ENCODE measurements around the gene SOX13. TPM values are rescaled to one million over a fixed set of nuclear protein-coding genes. Genes with fewer than 3 reads are reported as not detected.
A peak's percentile ranks its signal among the peaks of the same experiment; 100 is the strongest.

SOX13 gene
- total RNA-seq, 1 experiment from 2014 or later, result 171 TPM

DNA sequence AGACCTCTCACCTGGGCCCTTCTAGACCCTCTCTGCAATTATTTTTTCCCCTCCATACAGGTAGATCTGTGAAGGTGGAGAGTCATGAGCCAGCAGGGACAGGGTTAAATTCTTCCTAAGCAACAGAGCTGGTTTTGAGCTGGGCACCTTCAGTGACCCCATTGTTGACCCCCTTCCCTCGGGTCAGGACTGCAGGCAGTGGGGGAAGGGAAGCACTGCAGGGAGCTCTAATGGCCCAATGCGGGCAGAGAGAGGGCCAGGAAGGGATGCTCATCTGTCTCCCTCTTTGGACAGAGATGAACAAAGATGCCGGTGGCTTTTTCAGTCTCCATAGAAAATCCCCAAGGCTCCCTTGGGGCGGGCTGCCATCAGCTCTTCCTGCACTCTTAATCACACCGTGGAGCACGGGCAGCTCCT lies 21.4 kb downstream of the SOX13 start (continued):
- TF ChIP-seq, protein P1, sequence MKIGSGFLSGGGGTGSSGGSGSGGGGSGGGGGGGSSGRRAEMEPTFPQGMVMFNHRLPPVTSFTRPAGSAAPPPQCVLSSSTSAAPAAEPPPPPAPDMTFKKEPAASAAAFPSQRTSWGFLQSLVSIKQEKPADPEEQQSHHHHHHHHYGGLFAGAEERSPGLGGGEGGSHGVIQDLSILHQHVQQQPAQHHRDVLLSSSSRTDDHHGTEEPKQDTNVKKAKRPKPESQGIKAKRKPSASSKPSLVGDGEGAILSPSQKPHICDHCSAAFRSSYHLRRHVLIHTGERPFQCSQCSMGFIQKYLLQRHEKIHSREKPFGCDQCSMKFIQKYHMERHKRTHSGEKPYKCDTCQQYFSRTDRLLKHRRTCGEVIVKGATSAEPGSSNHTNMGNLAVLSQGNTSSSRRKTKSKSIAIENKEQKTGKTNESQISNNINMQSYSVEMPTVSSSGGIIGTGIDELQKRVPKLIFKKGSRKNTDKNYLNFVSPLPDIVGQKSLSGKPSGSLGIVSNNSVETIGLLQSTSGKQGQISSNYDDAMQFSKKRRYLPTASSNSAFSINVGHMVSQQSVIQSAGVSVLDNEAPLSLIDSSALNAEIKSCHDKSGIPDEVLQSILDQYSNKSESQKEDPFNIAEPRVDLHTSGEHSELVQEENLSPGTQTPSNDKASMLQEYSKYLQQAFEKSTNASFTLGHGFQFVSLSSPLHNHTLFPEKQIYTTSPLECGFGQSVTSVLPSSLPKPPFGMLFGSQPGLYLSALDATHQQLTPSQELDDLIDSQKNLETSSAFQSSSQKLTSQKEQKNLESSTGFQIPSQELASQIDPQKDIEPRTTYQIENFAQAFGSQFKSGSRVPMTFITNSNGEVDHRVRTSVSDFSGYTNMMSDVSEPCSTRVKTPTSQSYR (CRISPR knock-in tag; IDR thresholded peaks at IDR 0.05), result peak; percentile 91; the same call in 1 of the 2 replicates
- TF ChIP-seq, protein P2, sequence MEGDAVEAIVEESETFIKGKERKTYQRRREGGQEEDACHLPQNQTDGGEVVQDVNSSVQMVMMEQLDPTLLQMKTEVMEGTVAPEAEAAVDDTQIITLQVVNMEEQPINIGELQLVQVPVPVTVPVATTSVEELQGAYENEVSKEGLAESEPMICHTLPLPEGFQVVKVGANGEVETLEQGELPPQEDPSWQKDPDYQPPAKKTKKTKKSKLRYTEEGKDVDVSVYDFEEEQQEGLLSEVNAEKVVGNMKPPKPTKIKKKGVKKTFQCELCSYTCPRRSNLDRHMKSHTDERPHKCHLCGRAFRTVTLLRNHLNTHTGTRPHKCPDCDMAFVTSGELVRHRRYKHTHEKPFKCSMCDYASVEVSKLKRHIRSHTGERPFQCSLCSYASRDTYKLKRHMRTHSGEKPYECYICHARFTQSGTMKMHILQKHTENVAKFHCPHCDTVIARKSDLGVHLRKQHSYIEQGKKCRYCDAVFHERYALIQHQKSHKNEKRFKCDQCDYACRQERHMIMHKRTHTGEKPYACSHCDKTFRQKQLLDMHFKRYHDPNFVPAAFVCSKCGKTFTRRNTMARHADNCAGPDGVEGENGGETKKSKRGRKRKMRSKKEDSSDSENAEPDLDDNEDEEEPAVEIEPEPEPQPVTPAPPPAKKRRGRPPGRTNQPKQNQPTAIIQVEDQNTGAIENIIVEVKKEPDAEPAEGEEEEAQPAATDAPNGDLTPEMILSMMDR (IDR thresholded peaks at IDR 0.05), result no peak
- TF ChIP-seq SMAD3 (CRISPR knock-in tag; IDR thresholded peaks at IDR 0.05; ENCODE audit: borderline replicate concordance), result no peak
- TF ChIP-seq PRRX2 (CRISPR knock-in tag; IDR thresholded peaks at IDR 0.05), result no peak

DNA sequence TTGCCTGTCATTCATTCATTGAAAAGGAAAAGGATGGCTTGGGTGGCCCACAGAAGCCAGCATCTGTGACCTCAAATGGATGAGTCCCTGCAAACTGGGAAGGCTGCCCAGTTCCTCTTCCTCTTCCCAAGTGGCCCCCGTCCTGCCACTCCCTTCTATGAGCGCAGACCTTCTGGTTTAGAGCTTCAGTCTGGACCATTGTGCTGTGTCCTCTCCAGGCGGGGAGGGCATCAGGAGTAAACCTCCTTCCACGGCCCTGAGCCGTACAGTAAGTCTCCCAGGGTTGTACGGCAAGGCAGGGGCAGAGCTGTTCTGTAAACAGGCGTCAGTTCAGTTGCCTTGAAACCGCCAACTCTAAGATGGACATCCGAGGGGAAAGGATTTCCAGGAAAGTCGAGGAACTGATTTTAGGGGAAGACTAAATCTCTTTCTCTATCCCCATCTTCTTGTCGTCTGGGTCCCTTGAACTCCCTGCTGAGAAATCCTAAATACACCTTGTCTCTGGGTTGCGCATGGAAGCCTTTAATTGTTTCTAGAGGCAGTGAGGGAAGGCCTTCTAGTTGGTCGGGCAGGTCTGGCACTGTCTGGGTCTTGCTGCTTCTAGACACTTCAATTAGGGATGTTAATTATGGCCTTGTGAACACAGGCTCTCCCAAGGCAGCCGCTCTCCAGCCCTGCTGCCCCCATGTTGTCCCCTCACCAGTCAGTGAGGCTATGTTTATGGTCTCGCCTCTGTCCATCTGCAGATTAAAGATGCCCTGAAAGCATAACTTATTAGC lies 22.1 kb downstream of the SOX13 start:
- peak overlapping the region; percentile 84 for H3K27ac Mint-ChIP-seq
- ChIA-PET POLR2A (interaction anchor here (0.8 to 2.6 kb wide), 3 partner anchors 10 to 17 kb away, joined by 3 to 11 read pairs (median 9); no protein-coding TSS in a partner anchor), CTCF (interaction anchor here (0.5 to 2.7 kb wide), 11 partner anchors 11 to 224 kb away, joined by 3 to 17 read pairs (median 4); no protein-coding TSS in a partner anchor)
- H3K4me3 Mint-ChIP-seq, result peak overlapping the region; percentile 31; the same call in 1 of the 2 replicates
- no peaks in the 10 kb centered on the region for H3K27me3 Mint-ChIP-seq (ENCODE audit: low read depth)
- 0 out of 2 replicates have a peak, but pooled peaks have one; percentile 7 for ATAC-seq
- H3K4me1 Mint-ChIP-seq, result peaks cover 76% of the 10 kb centered on the region
- DNase-seq (ENCODE audit: low spot score), result no peak
- no peaks in the 10 kb centered on the region; the same call in 1 of the 2 replicates for H3K36me3 Mint-ChIP-seq
- H3K9me3 Mint-ChIP-seq, result no peaks in the 10 kb centered on the region
- TF ChIP-seq, protein P3, sequence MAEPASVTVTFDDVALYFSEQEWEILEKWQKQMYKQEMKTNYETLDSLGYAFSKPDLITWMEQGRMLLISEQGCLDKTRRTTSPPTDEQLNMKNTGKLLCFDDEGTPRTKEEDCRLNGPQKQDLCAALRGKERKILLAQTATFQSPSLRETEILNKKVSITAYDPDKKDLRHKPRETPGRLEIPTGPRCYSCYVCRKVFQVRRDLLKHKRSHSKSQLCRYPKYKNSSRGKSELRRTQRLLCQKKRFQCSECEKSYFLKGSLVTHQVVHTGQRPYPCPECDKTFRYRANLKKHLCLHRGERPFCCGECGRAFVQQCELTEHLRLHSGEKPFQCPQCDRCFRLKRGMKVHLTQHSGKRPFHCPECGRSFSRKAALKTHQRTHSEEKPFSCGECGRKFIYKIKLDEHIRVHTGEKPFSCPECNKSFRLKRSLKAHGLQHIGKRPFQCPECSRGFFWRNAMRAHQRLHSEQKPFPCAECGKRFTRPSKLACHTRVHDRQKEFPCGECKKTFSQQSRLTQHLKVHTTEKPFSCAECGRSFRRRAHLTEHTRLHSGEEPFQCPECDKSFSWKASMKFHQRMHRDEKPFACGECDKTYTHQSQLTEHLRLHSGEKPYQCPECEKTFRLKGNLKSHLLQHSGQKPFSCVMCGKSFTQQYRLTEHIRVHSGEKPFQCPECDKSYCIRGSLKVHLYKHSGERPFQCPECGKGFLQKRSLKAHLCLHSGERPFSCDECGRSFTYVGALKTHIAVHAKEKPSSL (CRISPR knock-in tag; conservative IDR thresholded peaks at IDR 0.05), result no peak
- TF ChIP-seq, protein P4, sequence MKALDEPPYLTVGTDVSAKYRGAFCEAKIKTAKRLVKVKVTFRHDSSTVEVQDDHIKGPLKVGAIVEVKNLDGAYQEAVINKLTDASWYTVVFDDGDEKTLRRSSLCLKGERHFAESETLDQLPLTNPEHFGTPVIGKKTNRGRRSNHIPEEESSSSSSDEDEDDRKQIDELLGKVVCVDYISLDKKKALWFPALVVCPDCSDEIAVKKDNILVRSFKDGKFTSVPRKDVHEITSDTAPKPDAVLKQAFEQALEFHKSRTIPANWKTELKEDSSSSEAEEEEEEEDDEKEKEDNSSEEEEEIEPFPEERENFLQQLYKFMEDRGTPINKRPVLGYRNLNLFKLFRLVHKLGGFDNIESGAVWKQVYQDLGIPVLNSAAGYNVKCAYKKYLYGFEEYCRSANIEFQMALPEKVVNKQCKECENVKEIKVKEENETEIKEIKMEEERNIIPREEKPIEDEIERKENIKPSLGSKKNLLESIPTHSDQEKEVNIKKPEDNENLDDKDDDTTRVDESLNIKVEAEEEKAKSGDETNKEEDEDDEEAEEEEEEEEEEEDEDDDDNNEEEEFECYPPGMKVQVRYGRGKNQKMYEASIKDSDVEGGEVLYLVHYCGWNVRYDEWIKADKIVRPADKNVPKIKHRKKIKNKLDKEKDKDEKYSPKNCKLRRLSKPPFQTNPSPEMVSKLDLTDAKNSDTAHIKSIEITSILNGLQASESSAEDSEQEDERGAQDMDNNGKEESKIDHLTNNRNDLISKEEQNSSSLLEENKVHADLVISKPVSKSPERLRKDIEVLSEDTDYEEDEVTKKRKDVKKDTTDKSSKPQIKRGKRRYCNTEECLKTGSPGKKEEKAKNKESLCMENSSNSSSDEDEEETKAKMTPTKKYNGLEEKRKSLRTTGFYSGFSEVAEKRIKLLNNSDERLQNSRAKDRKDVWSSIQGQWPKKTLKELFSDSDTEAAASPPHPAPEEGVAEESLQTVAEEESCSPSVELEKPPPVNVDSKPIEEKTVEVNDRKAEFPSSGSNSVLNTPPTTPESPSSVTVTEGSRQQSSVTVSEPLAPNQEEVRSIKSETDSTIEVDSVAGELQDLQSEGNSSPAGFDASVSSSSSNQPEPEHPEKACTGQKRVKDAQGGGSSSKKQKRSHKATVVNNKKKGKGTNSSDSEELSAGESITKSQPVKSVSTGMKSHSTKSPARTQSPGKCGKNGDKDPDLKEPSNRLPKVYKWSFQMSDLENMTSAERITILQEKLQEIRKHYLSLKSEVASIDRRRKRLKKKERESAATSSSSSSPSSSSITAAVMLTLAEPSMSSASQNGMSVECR (CRISPR knock-in tag; IDR thresholded peaks at IDR 0.05; ENCODE audit: borderline replicate concordance), result no peak
- TF ChIP-seq ZBTB21 (CRISPR knock-in tag; IDR thresholded peaks at IDR 0.05; ENCODE audit: borderline replicate concordance), result no peak
- TF ChIP-seq, protein P5, sequence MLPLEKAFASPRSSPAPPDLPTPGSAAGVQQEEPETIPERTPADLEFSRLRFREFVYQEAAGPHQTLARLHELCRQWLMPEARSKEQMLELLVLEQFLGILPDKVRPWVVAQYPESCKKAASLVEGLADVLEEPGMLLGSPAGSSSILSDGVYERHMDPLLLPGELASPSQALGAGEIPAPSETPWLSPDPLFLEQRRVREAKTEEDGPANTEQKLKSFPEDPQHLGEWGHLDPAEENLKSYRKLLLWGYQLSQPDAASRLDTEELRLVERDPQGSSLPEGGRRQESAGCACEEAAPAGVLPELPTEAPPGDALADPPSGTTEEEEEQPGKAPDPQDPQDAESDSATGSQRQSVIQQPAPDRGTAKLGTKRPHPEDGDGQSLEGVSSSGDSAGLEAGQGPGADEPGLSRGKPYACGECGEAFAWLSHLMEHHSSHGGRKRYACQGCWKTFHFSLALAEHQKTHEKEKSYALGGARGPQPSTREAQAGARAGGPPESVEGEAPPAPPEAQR (CRISPR knock-in tag; IDR thresholded peaks at IDR 0.05), result no peak
- TF ChIP-seq SMAD3 (CRISPR knock-in tag; IDR thresholded peaks at IDR 0.05; ENCODE audit: borderline replicate concordance), result no peak
- no peak for TF ChIP-seq KAT7 (CRISPR knock-in tag; IDR thresholded peaks at IDR 0.05; ENCODE audit: borderline replicate concordance)
- TF ChIP-seq, protein P6, sequence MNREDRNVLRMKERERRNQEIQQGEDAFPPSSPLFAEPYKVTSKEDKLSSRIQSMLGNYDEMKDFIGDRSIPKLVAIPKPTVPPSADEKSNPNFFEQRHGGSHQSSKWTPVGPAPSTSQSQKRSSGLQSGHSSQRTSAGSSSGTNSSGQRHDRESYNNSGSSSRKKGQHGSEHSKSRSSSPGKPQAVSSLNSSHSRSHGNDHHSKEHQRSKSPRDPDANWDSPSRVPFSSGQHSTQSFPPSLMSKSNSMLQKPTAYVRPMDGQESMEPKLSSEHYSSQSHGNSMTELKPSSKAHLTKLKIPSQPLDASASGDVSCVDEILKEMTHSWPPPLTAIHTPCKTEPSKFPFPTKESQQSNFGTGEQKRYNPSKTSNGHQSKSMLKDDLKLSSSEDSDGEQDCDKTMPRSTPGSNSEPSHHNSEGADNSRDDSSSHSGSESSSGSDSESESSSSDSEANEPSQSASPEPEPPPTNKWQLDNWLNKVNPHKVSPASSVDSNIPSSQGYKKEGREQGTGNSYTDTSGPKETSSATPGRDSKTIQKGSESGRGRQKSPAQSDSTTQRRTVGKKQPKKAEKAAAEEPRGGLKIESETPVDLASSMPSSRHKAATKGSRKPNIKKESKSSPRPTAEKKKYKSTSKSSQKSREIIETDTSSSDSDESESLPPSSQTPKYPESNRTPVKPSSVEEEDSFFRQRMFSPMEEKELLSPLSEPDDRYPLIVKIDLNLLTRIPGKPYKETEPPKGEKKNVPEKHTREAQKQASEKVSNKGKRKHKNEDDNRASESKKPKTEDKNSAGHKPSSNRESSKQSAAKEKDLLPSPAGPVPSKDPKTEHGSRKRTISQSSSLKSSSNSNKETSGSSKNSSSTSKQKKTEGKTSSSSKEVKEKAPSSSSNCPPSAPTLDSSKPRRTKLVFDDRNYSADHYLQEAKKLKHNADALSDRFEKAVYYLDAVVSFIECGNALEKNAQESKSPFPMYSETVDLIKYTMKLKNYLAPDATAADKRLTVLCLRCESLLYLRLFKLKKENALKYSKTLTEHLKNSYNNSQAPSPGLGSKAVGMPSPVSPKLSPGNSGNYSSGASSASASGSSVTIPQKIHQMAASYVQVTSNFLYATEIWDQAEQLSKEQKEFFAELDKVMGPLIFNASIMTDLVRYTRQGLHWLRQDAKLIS (CRISPR knock-in tag; IDR thresholded peaks at IDR 0.05; ENCODE audit: borderline replicate concordance), result no peak
- TF ChIP-seq NFATC4 (CRISPR knock-in tag; IDR thresholded peaks at IDR 0.05), result no peak
- no peak for TF ChIP-seq ZNF263 (CRISPR knock-in tag; IDR thresholded peaks at IDR 0.05; ENCODE audit: low read depth)
- TF ChIP-seq FOXP1 (CRISPR knock-in tag; IDR thresholded peaks at IDR 0.05; ENCODE audit: borderline replicate concordance), result no peak
- TF ChIP-seq EMX1 (CRISPR knock-in tag; IDR thresholded peaks at IDR 0.05), result no peak

Measured in WTC11 (cell line).